Right lobe of liver (tissue), 4 donors: Measurements from ENCODE around the gene IYD.

Experiments
- CTCF ChIP-seq, 4 donors: fragments of 200-600 bp in 3 of 4; fragments of 450-650 bp in 1 of 4; IDR thresholded peaks; one replicate each; pipeline versions ENCODE4 v1.5.1 to v1.8.0; 2016 to 2022; ENCODE audit warnings: antibody characterized with exemption in 4 of 4, mild to moderate bottlenecking in 2 of 4
- POLR2A ChIP-seq: fragments of 450-650 bp; IDR thresholded peaks from one replicate; pipeline ENCODE4 v1.6.1; 2017; ENCODE audit warnings: antibody characterized with exemption, mild to moderate bottlenecking
- donor health status: DM: no; HTN: no; CAD: no.
- donor health status: DM: no; HTN: no; CAD: no.
- donor health status: DM: no; HTN: yes; CAD: no.

GRCh38 chr6:150394053-150394898, 25.5 kb downstream of the IYD start:
- no peak for TF ChIP-seq CTCF (IDR thresholded peaks at IDR 0.05)
- no peak for TF ChIP-seq POLR2A
